ENCODE measurements around the gene CORO2A. TPM values are rescaled to one million over a fixed set of nuclear protein-coding genes. Genes with fewer than 3 reads are reported as not detected.
"Not testable (repeated sequence)": the region's sequence is repeated elsewhere in the genome, so short reads cannot be mapped to it uniquely, and the experiment has no call there.

Gene CORO2A
- total and polyA plus RNA-seq, 2 of the 13 experiments (the other 11 are each of a cell fraction or from before 2014, with no cell fraction given), result 14.4 to 15.3 TPM

DNA sequence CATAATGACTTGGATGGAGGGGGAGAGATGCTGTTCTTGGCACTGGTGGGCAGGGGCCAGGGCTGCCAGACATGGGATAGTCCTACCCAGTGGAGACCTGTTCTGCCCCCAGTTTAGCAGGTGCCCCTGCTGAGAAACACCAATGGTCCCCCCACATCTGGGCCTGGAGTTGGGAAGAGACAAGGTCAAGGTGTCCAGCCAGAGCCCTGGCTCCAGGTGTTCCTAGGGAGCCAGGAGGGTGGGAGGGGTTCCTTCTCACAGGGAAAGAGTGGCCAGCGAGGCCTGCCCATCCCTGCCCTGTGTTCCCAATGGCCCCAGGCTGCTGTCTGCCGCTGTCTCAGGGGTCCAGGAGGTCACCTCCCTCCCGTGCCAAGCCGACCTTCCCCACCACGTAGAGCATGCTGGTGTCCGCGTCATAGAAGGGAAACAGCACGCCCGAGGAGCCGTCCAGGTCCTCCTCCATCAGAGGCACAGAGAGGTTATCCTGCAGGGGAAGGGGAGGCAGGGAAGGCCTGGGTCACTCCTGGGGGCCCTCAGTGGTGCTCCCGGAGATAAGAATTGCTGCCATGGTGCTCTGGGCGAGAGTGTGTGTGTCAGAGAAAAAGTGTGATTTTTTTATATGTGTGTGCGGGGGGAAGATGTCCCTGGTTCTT, 61.7 kb downstream of the CORO2A start:
- intact Hi-C loops (cut with micrococcal nuclease; ENCODE audit: unreplicated experiment), result no loop called here
- POLR2A ChIA-PET, result no interaction called here

DNA sequence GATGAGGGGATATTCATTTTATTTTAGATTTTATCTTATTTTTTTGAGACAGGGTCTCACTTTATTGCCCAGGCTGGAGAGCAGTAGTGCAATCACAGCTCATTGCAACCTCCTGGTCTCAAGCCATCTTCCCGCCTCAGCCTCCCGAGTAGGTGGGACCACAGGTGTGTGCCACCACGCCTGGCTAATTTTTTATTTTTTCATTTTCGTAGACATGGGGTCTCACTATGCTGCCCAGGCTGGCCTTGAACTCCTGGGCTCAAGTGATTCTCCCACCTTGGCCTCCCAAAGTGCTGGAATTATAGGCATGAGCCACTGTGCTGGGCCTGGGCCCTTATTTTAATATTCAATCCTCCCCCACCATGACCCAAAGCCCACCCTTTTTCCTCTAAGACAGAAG, 62.4 kb downstream of the CORO2A start:
- H4K20me1 ChIP-seq (ENCODE audit: insufficient read depth, low read length); H3K4me3 ChIP-seq (replicated peaks in 1 of 3; ENCODE audit: insufficient read depth in 1 of 3, low read depth in 2 of 3, low read length in 3 of 3); H3K9ac ChIP-seq (ENCODE audit: insufficient read depth, low read depth, low read length); H3K27ac ChIP-seq (ENCODE audit: extremely low read length, insufficient read depth, low read length); CTCF ChIA-PET (ENCODE audit: low intra/inter-chr PET ratio, low total read pairs); H3K4me1 ChIP-seq (ENCODE audit: insufficient read depth, low read length); in situ Hi-C loops (cut with HindIII; ENCODE audit: extremely low pct_ligation_motif_present, low pct_unique_long_range_greater_than_20kb); H2AFZ ChIP-seq (ENCODE audit: low read length); FAIRE-seq; intact Hi-C loops (cut with micrococcal nuclease; ENCODE audit: unreplicated experiment); BruUV-seq (replicated peaks); ATAC-seq; H3K9me3 ChIP-seq (ENCODE audit: low read length); DNase-seq (ENCODE audit: low spot score); H3K4me2 ChIP-seq (ENCODE audit: low read depth, low read length); H3K27me3 ChIP-seq (ENCODE audit: control insufficient read depth in 1 of 2, insufficient read depth in 2 of 2, low read length in 2 of 2); H3K79me2 ChIP-seq (ENCODE audit: insufficient read depth, low read length): not testable (repeated sequence)
- POLR2A ChIA-PET, result interaction anchor here (1.1 kb wide), 1 partner anchor 12 kb away, joined by 3 read pairs; no protein-coding TSS in a partner anchor
- 90% methylated on average over 4 of the region's 4 CpGs for WGBS (ENCODE audit: low lambda C conversion rate)
- peaks cover 15 to 59% of the 10 kb centered on the region in 2 experiments; a peak in 4 of 5 replicates for H3K36me3 ChIP-seq (replicated peaks in 1 of 2; ENCODE audit: control insufficient read depth in 1 of 2, insufficient read depth in 2 of 2, low read length in 2 of 2)

More for the DNA sequence above, 61.7 kb downstream of the CORO2A start:
- ATAC-seq, result no peak
- H3K9ac ChIP-seq (ENCODE audit: insufficient read depth, low read depth, low read length), result no peak overlapping the region
- H3K4me2 ChIP-seq (ENCODE audit: low read depth, low read length), result no peak overlapping the region
- 95% methylated on average over 13 of the region's 13 CpGs for WGBS (ENCODE audit: low lambda C conversion rate)
- no peaks in the 10 kb centered on the region for H3K27me3 ChIP-seq (ENCODE audit: control insufficient read depth in 1 of 2, insufficient read depth in 2 of 2, low read length in 2 of 2)
- no peaks in the 10 kb centered on the region for H3K9me3 ChIP-seq (ENCODE audit: low read length)
- no TSS peak for BruUV-seq (replicated peaks)
- no peaks in the 10 kb centered on the region for H3K79me2 ChIP-seq (ENCODE audit: insufficient read depth, low read length)
- CTCF ChIA-PET (ENCODE audit: low intra/inter-chr PET ratio, low total read pairs), result no interaction called here
- no peak overlapping the region for H3K4me3 ChIP-seq (replicated peaks in 1 of 3; ENCODE audit: insufficient read depth in 1 of 3, low read depth in 2 of 3, low read length in 3 of 3)
- DNase-seq (ENCODE audit: low spot score), result no peak
- no peaks in the 10 kb centered on the region for H4K20me1 ChIP-seq (ENCODE audit: insufficient read depth, low read length)
- H3K27ac ChIP-seq (ENCODE audit: extremely low read length, insufficient read depth, low read length), result no peak overlapping the region
- peaks cover 15 to 62% of the 10 kb centered on the region in 2 experiments; a peak in 4 of 5 replicates for H3K36me3 ChIP-seq (replicated peaks in 1 of 2; ENCODE audit: control insufficient read depth in 1 of 2, insufficient read depth in 2 of 2, low read length in 2 of 2)
- no peaks in the 10 kb centered on the region for H3K4me1 ChIP-seq (ENCODE audit: insufficient read depth, low read length)
- H2AFZ ChIP-seq (ENCODE audit: low read length), result no peak overlapping the region
- FAIRE-seq, result no peak
- TF ChIP-seq FOXC1 (CRISPR knock-in tag; IDR thresholded peaks at IDR 0.05; ENCODE audit: borderline replicate concordance) (no peak), SYNCRIP (IDR thresholded peaks at IDR 0.05; ENCODE audit: insufficient read depth, low read depth, low read length) (no peak)
- in situ Hi-C loops (cut with HindIII; ENCODE audit: extremely low pct_ligation_motif_present, low pct_unique_long_range_greater_than_20kb), result no loop called here

Data from HepG2 (cell line).